H1 (cell line): ENCODE data around the gene ATP5F1E. TPM values are rescaled to one million over a fixed set of nuclear protein-coding genes. Genes with fewer than 3 reads are reported as not detected.

ENCODE experiments used
- CTCF ChIA-PET: fragments of 300-600 bp; sonication (Branson Sonifier 250); formaldehyde crosslinking; loops from one replicate; lab custom pipeline; 2021; ENCODE audit not compliant: partially characterized antibody; lab: Charles Lee
- POLR2A ChIA-PET: fragments of 300-600 bp; sonication (Branson Sonifier 250); formaldehyde crosslinking; loops from one replicate; lab custom pipeline; 2021; ENCODE audit warnings: inconsistent platforms; ENCODE audit not compliant: partially characterized antibody; lab: Charles Lee
- DNase-seq, 2 experiments: peaks; one replicate each; pipeline versions ENCODE4 v3.0.0 to v3.0.0-alpha.2; 2010 to 2022; ENCODE audit warnings: low spot score in 2 of 2, low read depth in 1 of 2, mixed read lengths in 1 of 2
- FAIRE-seq: peaks from 2 replicates; lab custom pipeline; 2011; peaks lifted over from hg19 to GRCh38; lab: Jason Lieb, UNC
- H2AFZ ChIP-seq: 2 replicates; pipeline ENCODE4 v1.8.1; 2012; ENCODE audit warnings: low read length, inconsistent platforms
- H2AK5ac ChIP-seq: 2 replicates; pipeline ENCODE4 v1.6.1; 2013; ENCODE audit warnings: low read depth, low read length
- H2BK120ac ChIP-seq: replicated peaks from 2 replicates; pipeline ENCODE3; 2013; ENCODE audit warnings: low read depth, low read length, inconsistent platforms
- H2BK12ac ChIP-seq: 2 replicates; pipeline ENCODE4 v1.6.1; 2013; ENCODE audit warnings: low read depth, low read length
- H2BK15ac ChIP-seq: 2 replicates; pipeline ENCODE4 v1.6.1; 2013; ENCODE audit warnings: low read length
- H2BK20ac ChIP-seq: 2 replicates; pipeline ENCODE4 v1.6.1; 2013; ENCODE audit warnings: low read length
- H2BK5ac ChIP-seq: 2 replicates; pipeline ENCODE4 v1.6.1; 2013; ENCODE audit warnings: low read depth, low read length
- H3K14ac ChIP-seq: 2 replicates; pipeline ENCODE4 v1.6.1; 2013; ENCODE audit warnings: inconsistent platforms; ENCODE audit not compliant: insufficient read length
- H3K18ac ChIP-seq: 2 replicates; pipeline ENCODE4 v1.6.1; 2013; ENCODE audit warnings: low read length; ENCODE audit errors: extremely low read depth
- H3K23ac ChIP-seq: 2 replicates; pipeline ENCODE4 v1.6.1; 2013; ENCODE audit warnings: inconsistent platforms; ENCODE audit not compliant: insufficient read length
- H3K23me2 ChIP-seq: 2 replicates; pipeline ENCODE4 v1.6.1; 2013; ENCODE audit warnings: low read depth, low read length
- H3K27ac ChIP-seq: 2 replicates; pipeline ENCODE4 v1.6.1; 2011; ENCODE audit warnings: low read depth, low read length, inconsistent platforms
- H3K27me3 ChIP-seq, 4 experiments: replicated peaks in 1 of 4; 1 replicate in 1 of 4; 2 replicates in 3 of 4; pipeline versions ENCODE4 v1.6.1 to v1.8.1; 2011 to 2013; ENCODE audit warnings: low read length in 3 of 4, mild to moderate bottlenecking in 3 of 4, inconsistent platforms in 2 of 4, mixed read lengths in 2 of 4, moderate library complexity in 1 of 4; ENCODE audit not compliant: control insufficient read depth in 3 of 4, insufficient read depth in 3 of 4; ENCODE audit errors: extremely low read depth in 1 of 4
- H3K36me3 ChIP-seq, 4 experiments: 2 replicates each; pipeline versions ENCODE4 v1.6.1 to v1.8.1; 2011 to 2013; ENCODE audit warnings: mild to moderate bottlenecking in 4 of 4, low read length in 3 of 4, moderate library complexity in 2 of 4, control low read depth in 1 of 4, inconsistent platforms in 1 of 4; ENCODE audit not compliant: insufficient read depth in 4 of 4, control insufficient read depth in 2 of 4
- H3K4ac ChIP-seq: replicated peaks from 2 replicates; pipeline ENCODE3; 2013; ENCODE audit warnings: low read length, low read depth, mixed read lengths, inconsistent platforms; ENCODE audit not compliant: insufficient read length
- H3K4me1 ChIP-seq, 4 experiments: replicated peaks in 1 of 4; 1 replicate in 1 of 4; 2 replicates in 3 of 4; pipeline versions ENCODE4 v1.6.1 to v1.8.1; 2011 to 2013; ENCODE audit warnings: low read length in 3 of 4, inconsistent platforms in 2 of 4, mixed read lengths in 1 of 4; ENCODE audit not compliant: insufficient read depth in 4 of 4, control insufficient read depth in 3 of 4
- H3K4me2 ChIP-seq, 2 experiments: 2 replicates each; pipeline versions ENCODE4 v1.6.1 to v1.8.1; 2011 to 2013; ENCODE audit warnings: low read depth in 2 of 2, low read length in 2 of 2, control low read depth in 1 of 2, inconsistent platforms in 1 of 2, mild to moderate bottlenecking in 1 of 2; ENCODE audit not compliant: insufficient read depth in 1 of 2
- H3K4me3 ChIP-seq, 4 experiments: fragments of 200-600, 300-600 bp in 1 of 4; sonication (generic), shearing (Covaris generic), sonication (Bioruptor Twin) in 1 of 4; 2 replicates each; pipeline versions ENCODE4 v1.5.1 to v1.8.1; 2011 to 2016; ENCODE audit warnings: low read length in 4 of 4, low read depth in 3 of 4, control low read depth in 2 of 4, inconsistent platforms in 2 of 4, mild to moderate bottlenecking in 2 of 4, mixed read lengths in 1 of 4, moderate library complexity in 1 of 4; ENCODE audit not compliant: insufficient read depth in 2 of 4; ENCODE audit errors: extremely low read depth in 1 of 4
- H3K56ac ChIP-seq: replicated peaks from 2 replicates; pipeline ENCODE3; 2013; ENCODE audit warnings: low read depth, mild to moderate bottlenecking, mixed read lengths, low read length, inconsistent platforms; ENCODE audit not compliant: insufficient read length
- H3K79me1 ChIP-seq: 2 replicates; pipeline ENCODE4 v1.6.1; 2013; ENCODE audit warnings: low read depth, low read length, control low read depth
- H3K79me2 ChIP-seq, 2 experiments: 2 replicates each; pipeline versions ENCODE4 v1.6.1 to v1.8.1; 2012 to 2013; ENCODE audit warnings: low read length in 2 of 2, mild to moderate bottlenecking in 2 of 2, inconsistent platforms in 1 of 2; ENCODE audit not compliant: insufficient read depth in 2 of 2, control insufficient read depth in 1 of 2
- H3K9ac ChIP-seq, 4 experiments: replicated peaks in 1 of 4; 1 replicate in 1 of 4; 2 replicates in 3 of 4; pipeline versions ENCODE4 v1.6.1 to v1.8.1; 2011 to 2013; ENCODE audit warnings: low read depth in 3 of 4, low read length in 3 of 4, control low read depth in 2 of 4, mild to moderate bottlenecking in 2 of 4, moderate library complexity in 2 of 4, inconsistent platforms in 1 of 4; ENCODE audit errors: extremely low read depth in 1 of 4
- H3K9me3 ChIP-seq, 2 experiments: 2 replicates each; pipeline versions ENCODE4 v1.6.1 to v1.8.1; 2012 to 2013; ENCODE audit warnings: mild to moderate bottlenecking in 2 of 2, moderate library complexity in 2 of 2, control low read depth in 1 of 2, inconsistent platforms in 1 of 2, low read depth in 1 of 2, low read length in 1 of 2, mixed read lengths in 1 of 2; ENCODE audit not compliant: insufficient read depth in 2 of 2
- H4K20me1 ChIP-seq, 2 experiments: replicated peaks in 1 of 2; 2 replicates each; pipeline versions ENCODE3 to v1.8.1; 2011 to 2013; ENCODE audit warnings: inconsistent platforms in 2 of 2, low read length in 2 of 2, mild to moderate bottlenecking in 1 of 2; ENCODE audit not compliant: insufficient read depth in 2 of 2, control insufficient read depth in 1 of 2
- H4K5ac ChIP-seq: 2 replicates; pipeline ENCODE4 v1.6.1; 2013; ENCODE audit warnings: low read length, low read depth, mixed read lengths, inconsistent platforms; ENCODE audit not compliant: insufficient read length
- H4K8ac ChIP-seq: 2 replicates; pipeline ENCODE4 v1.8.0; 2013; ENCODE audit warnings: mild to moderate bottlenecking, moderate library complexity, low read length, inconsistent platforms; ENCODE audit not compliant: insufficient read depth; ENCODE audit errors: extremely low read depth
- H4K91ac ChIP-seq: replicated peaks from 2 replicates; pipeline ENCODE3; 2013; ENCODE audit warnings: low read length, mixed read lengths, inconsistent platforms; ENCODE audit not compliant: insufficient read length
- CEBPB ChIP-seq: IDR thresholded peaks from 2 replicates; pipeline ENCODE4 v1.6.1; 2012; ENCODE audit warnings: low read depth, low read length
- CTBP2 ChIP-seq: IDR thresholded peaks from 2 replicates; pipeline ENCODE4 v1.7.0; 2011; ENCODE audit warnings: borderline replicate concordance, mild to moderate bottlenecking, moderate library complexity, mixed read lengths, low read length; ENCODE audit not compliant: insufficient read depth, insufficient read length
- GTF2F1 ChIP-seq: IDR thresholded peaks from 2 replicates; pipeline ENCODE4 v1.6.1; 2012; ENCODE audit warnings: low read depth, low read length, improper control_type of control experiment, borderline replicate concordance
- RAD21 ChIP-seq, 2 experiments: IDR thresholded peaks in 1 of 2; conservative IDR thresholded peaks in 1 of 2; 2 replicates each; pipeline ENCODE4 v1.6.1; 2011; ENCODE audit warnings: low read depth in 2 of 2, low read length in 2 of 2, improper control_type of control experiment in 1 of 2, inconsistent platforms in 1 of 2, mild to moderate bottlenecking in 1 of 2, moderate library complexity in 1 of 2
- SP1 ChIP-seq: IDR thresholded peaks from 2 replicates; pipeline ENCODE4 v1.6.1; 2011; ENCODE audit warnings: low read depth, low read length
- SRF ChIP-seq: IDR thresholded peaks from 2 replicates; pipeline ENCODE4 v1.6.1; 2011; ENCODE audit warnings: mild to moderate bottlenecking, low read depth, low read length, moderate library complexity
- YY1 ChIP-seq: IDR thresholded peaks from 2 replicates; pipeline ENCODE4 v1.6.1; 2011; ENCODE audit warnings: low read depth, mild to moderate bottlenecking, low read length
- WGBS, 2 experiments: shearing (Covaris generic) in 1 of 2; methylation state at CpG; one replicate each; pipeline versions ENCODE4 v1.1.6 to v1.1.7; 2013 to 2015; ENCODE audit warnings: low lambda C conversion rate in 2 of 2, mixed read lengths in 2 of 2, inconsistent platforms in 1 of 2, low coverage in 1 of 2, missing lambda C conversion rate in 1 of 2; ENCODE audit not compliant: insufficient replicate concordance in 2 of 2, insufficient coverage in 1 of 2, insufficient read length in 1 of 2; ENCODE audit errors: extremely low coverage in 1 of 2, missing lambda C conversion rate in 1 of 2; 5-methylcytosine and 5-hydroxymethylcytosine counted together
- polyA plus RNA-seq, 7 experiments: library from polyadenylated mRNA; depleted of rRNA in 3 of 7; stranded (reverse) in 5 of 7; unstranded in 2 of 7; fragments of >200 nt in 5 of 7; fragments of 200-250 nt in 2 of 7; gene quantifications; 1 replicate in 5 of 7; 2 replicates in 1 of 7; 4 replicates in 1 of 7; pipeline versions ENCODE4 v1.2.1 to v1.2.3, GENCODE V29; 2011 to 2013; ENCODE audit warnings: missing spikeins in 2 of 7, mixed read lengths in 2 of 7
- total RNA-seq: library from RNA; stranded (reverse); fragmentation: NEBNext Ultra II Directional; extraction: Animal tissue kit (Norgen Biotek cat#: 25700); gene quantifications from 2 replicates; pipeline ENCODE4 v1.2.1, GENCODE V29; 2021

The ATP5F1E gene
- total and polyA plus RNA-seq, 2 of the 8 experiments (the other 6 are each of a cell fraction or from before 2014, with no cell fraction given): 15.7 to 47.8 TPM

DNA sequence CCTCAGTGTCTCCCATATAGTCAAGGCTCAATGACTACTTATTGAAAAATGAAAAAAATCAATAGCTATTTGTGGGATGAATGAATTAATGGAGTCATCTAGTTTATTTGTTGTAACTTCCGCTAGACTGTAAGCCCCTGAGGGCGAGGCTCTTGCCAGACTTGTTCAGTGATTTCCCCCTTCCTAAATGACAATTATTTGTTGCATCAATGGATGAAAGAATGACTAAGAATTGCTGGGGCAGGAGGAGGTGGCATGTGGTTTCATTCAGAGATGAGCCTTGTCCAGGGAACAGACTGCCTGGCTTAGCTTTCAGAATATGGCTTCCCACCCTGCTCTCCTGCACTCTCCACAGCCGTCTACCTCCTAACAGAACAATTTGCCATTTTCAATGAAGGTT lies 11.6 kb upstream of the ATP5F1E start:
- Histone ChIP-seq H3K27me3 (no peaks in the 10 kb centered on the region), H3K36me3 (no peaks in the 10 kb centered on the region), H3K4me1 (peaks cover 0 to 4% (median 0%) of the 10 kb centered on the region in 4 experiments; a peak in 1 of 7 replicates), H3K14ac (no peak overlapping the region), H3K23me2 (peaks cover 2% of the 10 kb centered on the region; the same call in 1 of the 2 replicates), H3K79me1 (no peaks in the 10 kb centered on the region; the same call in 1 of the 2 replicates), H2BK5ac (no peak overlapping the region), H3K4ac (no peak overlapping the region), H2AK5ac (no peak overlapping the region), H3K56ac (no peak overlapping the region), H4K91ac (no peak overlapping the region), H2BK20ac (no peak overlapping the region), H3K79me2 (peaks cover 11 to 34% of the 10 kb centered on the region in 2 experiments; a peak in 3 of 4 replicates), H3K18ac (no peak overlapping the region), H4K5ac (no peak overlapping the region), H2AFZ (no peak overlapping the region), H2BK12ac (no peak overlapping the region), H3K9me3 (no peaks in the 10 kb centered on the region; a peak in 1 of 4 replicates), H3K9ac (no peak overlapping the region), H3K23ac (no peak overlapping the region), H2BK15ac (no peak overlapping the region), H4K20me1 (no peaks in the 10 kb centered on the region), H3K4me2 (no peak overlapping the region; a peak in 1 of 4 replicates), H2BK120ac (no peak overlapping the region), H3K4me3 (no peak overlapping the region), H3K27ac (no peak overlapping the region), H4K8ac (no peak overlapping the region)
- POLR2A ChIA-PET: interaction anchor here (2.1 to 2.4 kb wide), 2 partner anchors 10 to 12 kb away, joined by 5 to 9 read pairs; partner anchors contain the start of gene ATP5F1E
- CTCF ChIA-PET: interaction anchor here (1.1 to 1.4 kb wide), 3 partner anchors 10 to 164 kb away, joined by 3 read pairs; no protein-coding TSS in a partner anchor
- no peak for DNase-seq
- TF ChIP-seq SRF: no peak
- no peak for TF ChIP-seq GTF2F1
- TF ChIP-seq CTBP2: no peak
- TF ChIP-seq RAD21 (IDR thresholded peaks at IDR 0.05 in 1 of 2, conservative IDR thresholded peaks at IDR 0.05 in 1 of 2; ENCODE audit: low read depth in 2 of 2, low read length in 2 of 2): no peak
- no peak for TF ChIP-seq CEBPB
- no peak for TF ChIP-seq YY1
- TF ChIP-seq SP1: no peak
- 98% methylated on average over 3 of the region's 3 CpGs; no CpG with 5 or more reads in 1 of the 2 experiments for WGBS, 2 experiments
- no peak for FAIRE-seq
